22Rv1 (cell line): ENCODE results near the gene SIL1.
"Not testable (repeated sequence)": the region's sequence is repeated elsewhere in the genome, so short reads cannot be mapped to it uniquely, and the experiment has no call there.

Source experiments
- H3K27ac ChIP-seq: fragments of 450-650 bp; 2 replicates; pipeline ENCODE4 v1.5.1; 2017
- ZFX ChIP-seq: fragments of 450-650 bp; IDR thresholded peaks from 2 replicates; pipeline ENCODE4 v1.6.1; 2017; ENCODE audit warnings: antibody characterized with exemption, borderline replicate concordance
- TF ChIP-seq, protein P1 (sequence below): fragments of 450-650 bp; IDR thresholded peaks from 2 replicates; pipeline ENCODE4 v1.5.1; 2017; ENCODE audit warnings: mild to moderate bottlenecking

Gene SIL1

GRCh38 chr5:139120521-139120920, 77.6 kb downstream of the SIL1 start:
- no peak overlapping the region for H3K27ac ChIP-seq
- no peak for TF ChIP-seq ZFX
- TF ChIP-seq, protein P1, sequence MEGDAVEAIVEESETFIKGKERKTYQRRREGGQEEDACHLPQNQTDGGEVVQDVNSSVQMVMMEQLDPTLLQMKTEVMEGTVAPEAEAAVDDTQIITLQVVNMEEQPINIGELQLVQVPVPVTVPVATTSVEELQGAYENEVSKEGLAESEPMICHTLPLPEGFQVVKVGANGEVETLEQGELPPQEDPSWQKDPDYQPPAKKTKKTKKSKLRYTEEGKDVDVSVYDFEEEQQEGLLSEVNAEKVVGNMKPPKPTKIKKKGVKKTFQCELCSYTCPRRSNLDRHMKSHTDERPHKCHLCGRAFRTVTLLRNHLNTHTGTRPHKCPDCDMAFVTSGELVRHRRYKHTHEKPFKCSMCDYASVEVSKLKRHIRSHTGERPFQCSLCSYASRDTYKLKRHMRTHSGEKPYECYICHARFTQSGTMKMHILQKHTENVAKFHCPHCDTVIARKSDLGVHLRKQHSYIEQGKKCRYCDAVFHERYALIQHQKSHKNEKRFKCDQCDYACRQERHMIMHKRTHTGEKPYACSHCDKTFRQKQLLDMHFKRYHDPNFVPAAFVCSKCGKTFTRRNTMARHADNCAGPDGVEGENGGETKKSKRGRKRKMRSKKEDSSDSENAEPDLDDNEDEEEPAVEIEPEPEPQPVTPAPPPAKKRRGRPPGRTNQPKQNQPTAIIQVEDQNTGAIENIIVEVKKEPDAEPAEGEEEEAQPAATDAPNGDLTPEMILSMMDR, result no peak

- TF ChIP-seq ZFX, result no peak
- TF ChIP-seq, protein P1, result no peak
- H3K27ac ChIP-seq, result no peak overlapping the region
Measured at GRCh38 chr5:139118804-139119203, 79.4 kb downstream of the SIL1 start.

GRCh38 chr5:139117342-139117884, 80.8 kb downstream of the SIL1 start:
- TF ChIP-seq, protein P1, result no peak
- no peak for TF ChIP-seq ZFX
- H3K27ac ChIP-seq, result no peak overlapping the region

- no peak for TF ChIP-seq ZFX
- TF ChIP-seq, protein P1, result no peak
- no peak overlapping the region for H3K27ac ChIP-seq
Measured at GRCh38 chr5:139116100-139116655, 82.0 kb downstream of the SIL1 start.

GRCh38 chr5:139113892-139114291, 84.3 kb downstream of the SIL1 start:
- no peak for TF ChIP-seq ZFX
- TF ChIP-seq, protein P1, result no peak
- no peak overlapping the region for H3K27ac ChIP-seq

GRCh38 chr5:139112362-139112761, 85.8 kb downstream of the SIL1 start:
- not testable (repeated sequence) for H3K27ac ChIP-seq

- TF ChIP-seq, protein P1, result no peak
- no peak for TF ChIP-seq ZFX
- H3K27ac ChIP-seq, result no peak overlapping the region
Measured at GRCh38 chr5:139110526-139111168, 87.5 kb downstream of the SIL1 start.
